ENCODE measurements around the gene SARM1. TPM values are rescaled to one million over a fixed set of nuclear protein-coding genes. Genes with fewer than 3 reads are reported as not detected.

Gene SARM1
- total and polyA plus RNA-seq, 9 of the 15 experiments (the other 6 are each of a cell fraction or from before 2014, with no cell fraction given) = 0.04 to 0.55 (median 0.11) TPM; not detected in 2

DNA sequence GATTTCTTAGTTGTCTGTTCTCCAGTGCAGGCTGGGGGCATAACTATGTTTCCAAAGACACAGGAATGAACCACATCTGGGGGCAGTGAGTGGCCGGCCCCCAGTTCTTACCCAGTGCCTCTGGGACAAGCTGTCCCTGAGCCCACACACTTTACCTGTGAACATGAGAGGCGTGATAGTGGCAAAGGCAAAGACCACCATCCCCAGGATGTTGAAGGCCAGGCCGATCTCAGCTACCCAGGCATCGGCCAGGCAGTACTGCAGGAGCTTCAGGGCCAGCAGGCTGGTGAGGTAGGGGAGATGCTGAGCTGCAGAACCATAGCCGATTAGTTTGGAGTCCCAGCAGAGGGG is 32.9 kb downstream of the SARM1 start (continued):
- TF ChIP-seq RBM22 (IDR thresholded peaks at IDR 0.05; ENCODE audit: low read depth, low read length, poor library complexity, severe bottlenecking) = no peak
- no peak for TF ChIP-seq TRIM28 (IDR thresholded peaks at IDR 0.05)
- TF ChIP-seq SIN3A (IDR thresholded peaks at IDR 0.05; ENCODE audit: borderline replicate concordance in 2 of 2, control insufficient read depth in 1 of 2, low read depth in 2 of 2, low read length in 2 of 2) = no peak
- no peak for TF ChIP-seq STAT5B (CRISPR knock-in tag; IDR thresholded peaks at IDR 0.05)
- TF ChIP-seq ARID4B (CRISPR knock-in tag; IDR thresholded peaks at IDR 0.05) = no peak
- TF ChIP-seq SRSF9 (IDR thresholded peaks at IDR 0.05; ENCODE audit: borderline replicate concordance, low read depth, low read length) = no peak

All from K562 (cell line).